Suprapubic skin (tissue), 4 donors: Measurements from ENCODE around the gene AHRR. TPM values are rescaled to one million over a fixed set of nuclear protein-coding genes. Genes with fewer than 3 reads are reported as not detected.
"Not testable (repeated sequence)": the region's sequence is repeated elsewhere in the genome, so short reads cannot be mapped to it uniquely, and the experiment has no call there.

Source experiments
- DNase-seq, 2 donors: peaks; one replicate each; pipeline ENCODE4 v3.0.0-alpha.2; 2019; ENCODE audit warnings: low spot score in 2 of 2
- H3K27ac ChIP-seq: fragments of 200-600 bp; sonication (generic); one replicate; pipeline ENCODE4 v1.5.1; 2019
- H3K27me3 ChIP-seq: fragments of 200-600 bp; sonication (generic); one replicate; pipeline ENCODE4 v1.5.1; 2019
- H3K36me3 ChIP-seq: fragments of 200-600 bp; sonication (generic); one replicate; pipeline ENCODE4 v1.5.1; 2019
- H3K4me1 ChIP-seq: fragments of 200-600 bp; sonication (generic); one replicate; pipeline ENCODE4 v1.5.1; 2019
- H3K4me3 ChIP-seq: fragments of 200-600 bp; sonication (generic); one replicate; pipeline ENCODE4 v1.5.1; 2019; ENCODE audit warnings: mild to moderate bottlenecking
- H3K9me3 ChIP-seq: fragments of 200-600 bp; sonication (generic); one replicate; pipeline ENCODE4 v1.5.1; 2019
- CTCF ChIP-seq, 2 donors: fragments of 200-600 bp in 1 of 2; fragments of 450-650 bp in 1 of 2; sonication (generic) in 1 of 2; IDR thresholded peaks; one replicate each; pipeline ENCODE4 v1.5.1; 2016 to 2019; ENCODE audit warnings: antibody characterized with exemption in 2 of 2, mild to moderate bottlenecking in 1 of 2, moderate library complexity in 1 of 2
- EP300 ChIP-seq: sonication (generic); formaldehyde crosslinking; IDR thresholded peaks from one replicate; pipeline ENCODE4 v1.6.1; 2017; ENCODE audit warnings: antibody characterized with exemption
- POLR2A ChIP-seq, 2 donors: fragments of 450-650 bp; IDR thresholded peaks; one replicate each; pipeline ENCODE4 v1.6.1; 2017; ENCODE audit warnings: antibody characterized with exemption in 2 of 2, mild to moderate bottlenecking in 2 of 2, moderate library complexity in 2 of 2
- POLR2AphosphoS5 ChIP-seq, 3 donors: sonication (generic); formaldehyde crosslinking; IDR thresholded peaks; one replicate each; pipeline ENCODE4 v1.6.1; 2017; ENCODE audit warnings: antibody characterized with exemption in 3 of 3
- WGBS: methylation state at CpG from one replicate; pipeline ENCODE4 v1.1.5; 2018; 5-methylcytosine and 5-hydroxymethylcytosine counted together
- total RNA-seq, 4 donors: library from RNA; depleted of rRNA; stranded (reverse); fragments of >200 nt; gene quantifications; one replicate each; pipeline ENCODE4 v1.1.0, GENCODE V29; 2016

The AHRR gene
- total RNA-seq, 4 donors from 2014 or later: 3.0 to 10.7 (median 4.2) TPM

DNA sequence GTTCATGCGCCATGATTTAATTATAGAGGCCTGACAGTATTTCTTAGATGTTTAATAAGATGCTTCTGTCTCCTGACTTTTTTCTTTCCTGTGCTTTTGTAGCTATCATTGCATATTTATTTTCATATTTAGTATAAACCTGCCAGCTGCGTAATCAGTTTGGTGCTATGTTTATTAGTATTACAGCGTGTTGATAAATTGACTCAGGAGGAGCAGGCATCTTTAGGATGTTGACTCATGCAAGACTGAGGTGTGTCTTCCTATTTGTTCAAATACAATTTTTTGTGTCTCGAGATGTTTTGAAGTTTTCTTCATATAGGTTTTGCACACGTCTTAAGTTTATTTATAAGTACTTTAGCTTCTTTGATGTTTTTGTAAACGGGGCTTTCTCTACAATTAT, 85.5 kb downstream of the AHRR start:
- Histone ChIP-seq H3K27me3 (peaks cover 3% of the 10 kb centered on the region), H3K4me3 (no peak overlapping the region), H3K27ac (no peak overlapping the region), H3K4me1 (no peaks in the 10 kb centered on the region), H3K9me3 (no peaks in the 10 kb centered on the region), H3K36me3 (no peaks in the 10 kb centered on the region)
- TF ChIP-seq POLR2A (IDR thresholded peaks at IDR 0.05) (no peak), CTCF (IDR thresholded peaks at IDR 0.05) (no peak), EP300 (no peak), POLR2AphosphoS5 (IDR thresholded peaks at IDR 0.05) (no peak)
- 61% methylated on average over 6 of the region's 6 CpGs for WGBS
- no peak for DNase-seq

DNA sequence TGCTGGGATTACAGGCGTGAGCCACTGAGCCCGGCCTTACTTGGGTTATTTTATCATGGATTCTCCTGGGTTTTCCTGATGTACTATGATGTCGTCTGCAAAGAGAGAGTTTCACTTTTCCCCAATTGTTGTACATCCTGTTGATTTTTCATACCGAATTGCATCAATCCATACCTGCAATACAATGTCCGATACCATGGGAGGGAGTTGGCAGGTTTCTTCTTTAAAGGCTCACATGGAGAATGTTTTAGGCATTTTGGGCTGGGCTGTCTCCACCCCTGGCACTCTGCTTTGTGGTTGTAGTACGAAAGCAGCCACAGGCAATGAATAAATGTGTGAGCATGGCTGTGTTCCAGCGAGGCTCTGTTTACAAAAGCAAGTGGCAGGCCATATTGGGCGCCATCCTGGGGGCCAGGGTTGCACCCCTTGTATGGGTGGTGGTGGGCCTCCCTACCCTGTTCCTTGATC, 86.3 kb downstream of the AHRR start:
- Histone ChIP-seq H3K27me3 (peaks cover 3% of the 10 kb centered on the region), H3K27ac (no peak overlapping the region), H3K4me1 (no peaks in the 10 kb centered on the region), H3K4me3 (no peak overlapping the region), H3K9me3 (no peaks in the 10 kb centered on the region), H3K36me3 (no peaks in the 10 kb centered on the region)
- peak; percentile 44 to 54 for DNase-seq
- WGBS: 61% methylated on average over 8 of the region's 8 CpGs
- TF ChIP-seq CTCF (IDR thresholded peaks at IDR 0.05): no peak
- no peak for TF ChIP-seq POLR2AphosphoS5 (IDR thresholded peaks at IDR 0.05)
- TF ChIP-seq EP300: no peak

DNA sequence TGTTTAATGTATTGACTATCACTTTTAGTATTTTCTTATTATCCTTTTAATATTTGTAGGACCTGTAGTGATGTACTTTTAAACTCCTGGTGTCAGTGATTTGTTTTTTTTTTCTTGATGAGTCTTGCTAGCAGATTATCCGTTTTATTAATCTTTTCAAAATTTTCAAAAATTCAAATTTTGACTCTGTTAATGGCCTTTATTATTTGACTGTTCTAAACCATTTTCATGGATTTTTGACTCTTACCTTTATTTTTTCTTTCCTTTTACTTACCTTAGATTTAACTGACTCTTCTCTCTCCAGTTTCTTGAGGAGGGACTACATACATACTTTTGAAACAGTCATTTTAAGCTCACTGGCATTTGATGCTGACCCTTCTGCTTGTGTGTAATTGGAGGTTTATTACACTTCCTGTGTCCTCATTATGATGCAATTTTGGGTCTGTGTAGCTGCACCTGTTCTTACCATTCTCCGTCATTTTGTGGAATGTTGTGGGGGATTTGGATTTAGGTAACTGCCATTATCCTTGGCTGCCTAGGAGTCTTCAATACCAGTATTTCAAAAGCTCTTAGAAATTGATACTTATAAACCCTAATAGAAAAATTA, 89.5 kb downstream of the AHRR start:
- Histone ChIP-seq H3K4me3 (no peak overlapping the region), H3K9me3 (no peaks in the 10 kb centered on the region), H3K27me3 (peaks cover 2% of the 10 kb centered on the region), H3K4me1 (no peaks in the 10 kb centered on the region), H3K36me3 (no peaks in the 10 kb centered on the region), H3K27ac (no peak overlapping the region)
- TF ChIP-seq EP300 (no peak), POLR2A (IDR thresholded peaks at IDR 0.05) (no peak), CTCF (IDR thresholded peaks at IDR 0.05) (no peak), POLR2AphosphoS5 (IDR thresholded peaks at IDR 0.05) (no peak)
- DNase-seq: no peak
- 79% methylated on average over 2 of the region's 2 CpGs for WGBS

GRCh38 chr5:411728-412127, 90.2 kb downstream of the AHRR start:
- peak in 1 of 2 donors; percentile 46 for DNase-seq
- H3K9me3 ChIP-seq: no peaks in the 10 kb centered on the region
- TF ChIP-seq EP300: no peak
- no peak for TF ChIP-seq POLR2A (IDR thresholded peaks at IDR 0.05)
- TF ChIP-seq CTCF (IDR thresholded peaks at IDR 0.05): no peak
- TF ChIP-seq POLR2AphosphoS5 (IDR thresholded peaks at IDR 0.05): no peak
- no peaks in the 10 kb centered on the region for H3K36me3 ChIP-seq
- 91% methylated on average over 13 of the region's 13 CpGs for WGBS
- no peaks in the 10 kb centered on the region for H3K27me3 ChIP-seq
- H3K27ac ChIP-seq: no peak overlapping the region
- H3K4me1 ChIP-seq: peaks cover 4% of the 10 kb centered on the region
- no peak overlapping the region for H3K4me3 ChIP-seq

GRCh38 chr5:414991-415927, 93.7 kb downstream of the AHRR start:
- not testable (repeated sequence) for H3K9me3 ChIP-seq, H3K36me3 ChIP-seq, H3K27me3 ChIP-seq, H3K27ac ChIP-seq, H3K4me3 ChIP-seq, H3K4me1 ChIP-seq
- DNase-seq: peak; percentile 58 to 88
- WGBS: 49% methylated on average over 24 of the region's 42 CpGs
